Osteoblast (primary cell): ENCODE results near the gene COL6A1. TPM values are rescaled to one million over a fixed set of nuclear protein-coding genes. Genes with fewer than 3 reads are reported as not detected.
"Not testable (repeated sequence)": the region's sequence is repeated elsewhere in the genome, so short reads cannot be mapped to it uniquely, and the experiment has no call there.

ENCODE experiments used
- DNase-seq: peaks from one replicate; pipeline ENCODE4 v3.0.0; 2011; ENCODE audit warnings: low spot score, mixed read lengths; ENCODE audit not compliant: insufficient read length; ENCODE audit errors: missing footprints
- H2AFZ ChIP-seq: 2 replicates; pipeline ENCODE4 v1.6.0; 2011; ENCODE audit warnings: mild to moderate bottlenecking, low read length
- H3K27ac ChIP-seq: 2 replicates; pipeline ENCODE4 v1.5.1; 2011; ENCODE audit warnings: mild to moderate bottlenecking, low read depth, low read length, moderate library complexity
- H3K27me3 ChIP-seq: 2 replicates; pipeline ENCODE4 v1.6.0; 2012; ENCODE audit warnings: mild to moderate bottlenecking, control low read depth, inconsistent platforms, low read length, moderate library complexity; ENCODE audit not compliant: insufficient read depth
- H3K36me3 ChIP-seq: 2 replicates; pipeline ENCODE4 v1.5.1; 2011; ENCODE audit warnings: mild to moderate bottlenecking, low read length, control low read depth, moderate library complexity; ENCODE audit not compliant: insufficient read depth
- H3K4me1 ChIP-seq: 2 replicates; pipeline ENCODE4 v1.5.1; 2011; ENCODE audit warnings: mild to moderate bottlenecking, low read length, control low read depth, moderate library complexity; ENCODE audit not compliant: insufficient read depth
- H3K4me2 ChIP-seq: 2 replicates; pipeline ENCODE4 v1.6.0; 2011; ENCODE audit warnings: mild to moderate bottlenecking, low read length; ENCODE audit not compliant: insufficient read depth
- H3K4me3 ChIP-seq: fragments of 200-600 bp; sonication (generic); 3 replicates; pipeline ENCODE4 v1.5.1; 2012; ENCODE audit warnings: mild to moderate bottlenecking, low read length, inconsistent platforms; ENCODE audit not compliant: insufficient read depth
- H3K79me2 ChIP-seq: 2 replicates; pipeline ENCODE4 v1.6.0; 2012; ENCODE audit warnings: mild to moderate bottlenecking, low read length, control low read depth, inconsistent platforms; ENCODE audit not compliant: insufficient read depth
- H3K9me3 ChIP-seq: 2 replicates; pipeline ENCODE4 v1.5.1; 2011; ENCODE audit warnings: low read depth, low read length, control low read depth
- H4K20me1 ChIP-seq: 2 replicates; pipeline ENCODE4 v1.6.0; 2012; ENCODE audit warnings: mild to moderate bottlenecking, low read length, control low read depth; ENCODE audit not compliant: insufficient read depth
- total RNA-seq: library from RNA; depleted of rRNA; stranded (reverse); fragments of >200 nt; gene quantifications from 2 replicates; pipeline ENCODE4 v1.2.3, GENCODE V29; 2012
- TF ChIP-seq, protein P1 (sequence below): IDR thresholded peaks from 2 replicates; pipeline ENCODE4 v1.5.1; 2011; ENCODE audit warnings: mild to moderate bottlenecking, low read depth, low read length, moderate library complexity; ENCODE audit errors: extremely low read depth

COL6A1 gene
- total RNA-seq, 1 donor: 1,612 TPM

DNA sequence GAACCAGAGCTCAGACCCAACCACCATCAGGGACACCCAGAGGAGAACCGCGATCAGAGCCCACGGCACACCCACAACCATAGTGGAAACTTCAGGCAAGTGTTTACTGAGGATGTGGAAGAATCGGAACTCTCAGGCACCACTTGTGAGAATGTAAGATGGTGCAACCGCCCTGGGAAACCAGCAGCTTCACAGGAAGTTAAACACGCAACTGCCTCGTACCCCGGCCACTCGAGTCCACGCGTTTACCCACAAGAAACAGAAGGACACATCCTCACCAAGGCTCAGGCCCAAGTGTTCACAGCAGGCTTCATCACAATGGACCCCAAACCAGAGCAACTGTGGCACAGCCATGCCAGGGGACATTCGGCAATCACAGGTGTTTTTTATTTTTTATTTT, 64.9 kb downstream of the COL6A1 start:
- H3K4me3 ChIP-seq: no peak overlapping the region
- DNase-seq: peak; percentile 26
- no peaks in the 10 kb centered on the region for H4K20me1 ChIP-seq
- no peaks in the 10 kb centered on the region for H3K79me2 ChIP-seq
- no peaks in the 10 kb centered on the region for H3K36me3 ChIP-seq
- no peak overlapping the region for H3K27ac ChIP-seq
- H3K9me3 ChIP-seq: no peaks in the 10 kb centered on the region
- peaks cover 13% of the 10 kb centered on the region for H3K4me1 ChIP-seq
- no peaks in the 10 kb centered on the region for H3K27me3 ChIP-seq
- H2AFZ ChIP-seq: no peak overlapping the region
- no peak overlapping the region for H3K4me2 ChIP-seq
- TF ChIP-seq, protein P1, sequence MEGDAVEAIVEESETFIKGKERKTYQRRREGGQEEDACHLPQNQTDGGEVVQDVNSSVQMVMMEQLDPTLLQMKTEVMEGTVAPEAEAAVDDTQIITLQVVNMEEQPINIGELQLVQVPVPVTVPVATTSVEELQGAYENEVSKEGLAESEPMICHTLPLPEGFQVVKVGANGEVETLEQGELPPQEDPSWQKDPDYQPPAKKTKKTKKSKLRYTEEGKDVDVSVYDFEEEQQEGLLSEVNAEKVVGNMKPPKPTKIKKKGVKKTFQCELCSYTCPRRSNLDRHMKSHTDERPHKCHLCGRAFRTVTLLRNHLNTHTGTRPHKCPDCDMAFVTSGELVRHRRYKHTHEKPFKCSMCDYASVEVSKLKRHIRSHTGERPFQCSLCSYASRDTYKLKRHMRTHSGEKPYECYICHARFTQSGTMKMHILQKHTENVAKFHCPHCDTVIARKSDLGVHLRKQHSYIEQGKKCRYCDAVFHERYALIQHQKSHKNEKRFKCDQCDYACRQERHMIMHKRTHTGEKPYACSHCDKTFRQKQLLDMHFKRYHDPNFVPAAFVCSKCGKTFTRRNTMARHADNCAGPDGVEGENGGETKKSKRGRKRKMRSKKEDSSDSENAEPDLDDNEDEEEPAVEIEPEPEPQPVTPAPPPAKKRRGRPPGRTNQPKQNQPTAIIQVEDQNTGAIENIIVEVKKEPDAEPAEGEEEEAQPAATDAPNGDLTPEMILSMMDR: no peak

DNA sequence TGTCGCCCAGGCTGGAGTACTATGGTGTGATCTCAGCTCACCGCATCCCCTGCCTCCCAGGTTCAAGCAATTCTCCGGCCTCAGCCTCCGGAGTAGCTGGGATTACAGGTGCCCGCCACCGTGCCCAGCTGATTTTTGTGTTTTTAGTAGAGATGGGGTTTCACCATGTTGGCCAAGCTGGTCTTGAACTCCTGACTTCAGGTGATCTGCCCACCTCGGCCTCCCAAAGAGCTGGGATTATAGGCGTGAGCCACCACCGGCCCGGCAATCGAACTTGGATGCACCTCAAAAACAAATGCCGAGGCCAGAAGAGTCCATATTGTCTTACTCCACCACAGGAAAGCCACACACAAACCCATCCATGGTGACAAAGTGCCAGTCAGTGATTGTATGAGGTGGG, 65.3 kb downstream of the COL6A1 start:
- not testable (repeated sequence) for DNase-seq, H3K4me2 ChIP-seq, H3K27ac ChIP-seq, H3K27me3 ChIP-seq, H3K4me3 ChIP-seq, H3K9me3 ChIP-seq, H3K79me2 ChIP-seq, H3K36me3 ChIP-seq, H4K20me1 ChIP-seq, H2AFZ ChIP-seq
- peaks cover 13% of the 10 kb centered on the region for H3K4me1 ChIP-seq

DNA sequence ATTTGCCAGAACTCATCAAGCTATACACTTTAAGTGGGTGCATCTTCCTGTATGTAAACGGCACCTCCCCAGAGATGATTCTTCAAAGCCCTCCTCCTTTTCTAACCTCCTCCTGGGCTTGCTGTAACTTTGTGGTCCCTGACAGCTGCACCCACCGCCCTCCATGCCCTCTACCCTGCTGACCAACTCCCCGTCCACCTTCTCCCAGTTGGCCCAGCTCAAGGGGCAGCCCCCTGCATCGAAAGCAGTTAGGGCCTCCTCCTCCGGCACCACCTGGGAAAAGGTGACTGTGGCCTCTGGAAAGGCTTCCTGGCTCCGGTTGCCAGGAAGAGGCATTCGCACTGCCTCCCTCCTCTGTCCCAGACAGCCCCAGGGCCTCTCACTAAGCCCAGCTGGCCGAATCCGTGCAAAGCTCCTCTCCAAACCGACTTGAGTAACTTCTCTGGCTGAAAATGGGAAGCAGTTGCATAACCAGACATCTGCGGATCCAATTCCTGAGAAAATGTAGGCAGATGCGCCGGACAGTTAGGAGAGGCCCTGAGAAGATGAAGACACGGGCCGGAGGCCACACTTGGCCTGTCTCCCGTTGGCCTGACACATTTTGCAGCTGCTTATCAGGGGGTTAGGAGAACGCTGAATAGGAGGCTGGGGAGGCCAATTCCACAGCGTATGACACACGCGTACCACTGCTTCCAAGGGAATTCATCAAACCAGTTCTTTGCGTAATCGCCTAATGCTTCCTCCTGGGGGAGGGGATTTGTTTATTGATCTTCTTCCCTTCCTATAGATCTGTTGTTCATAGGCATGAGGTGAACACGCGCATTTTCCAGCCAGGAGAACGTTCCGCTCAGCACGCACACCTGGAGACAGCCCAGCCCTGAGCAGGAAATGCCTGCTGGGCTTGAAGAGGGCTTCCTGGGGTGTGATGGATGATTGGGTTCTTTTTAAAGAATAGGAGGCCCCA, 67.6 kb downstream of the COL6A1 start:
- TF ChIP-seq, protein P1: no peak
- no peak overlapping the region for H2AFZ ChIP-seq
- no peaks in the 10 kb centered on the region for H3K36me3 ChIP-seq
- no peaks in the 10 kb centered on the region for H3K27me3 ChIP-seq
- H3K4me1 ChIP-seq: peaks cover 25% of the 10 kb centered on the region
- H3K4me2 ChIP-seq: peak overlapping the region; percentile 54
- H3K79me2 ChIP-seq: no peaks in the 10 kb centered on the region
- no peaks in the 10 kb centered on the region for H4K20me1 ChIP-seq
- H3K27ac ChIP-seq: peak overlapping the region; percentile 99
- no peaks in the 10 kb centered on the region for H3K9me3 ChIP-seq
- peak overlapping the region; percentile 3 for H3K4me3 ChIP-seq
- DNase-seq: peak; percentile 98

DNA sequence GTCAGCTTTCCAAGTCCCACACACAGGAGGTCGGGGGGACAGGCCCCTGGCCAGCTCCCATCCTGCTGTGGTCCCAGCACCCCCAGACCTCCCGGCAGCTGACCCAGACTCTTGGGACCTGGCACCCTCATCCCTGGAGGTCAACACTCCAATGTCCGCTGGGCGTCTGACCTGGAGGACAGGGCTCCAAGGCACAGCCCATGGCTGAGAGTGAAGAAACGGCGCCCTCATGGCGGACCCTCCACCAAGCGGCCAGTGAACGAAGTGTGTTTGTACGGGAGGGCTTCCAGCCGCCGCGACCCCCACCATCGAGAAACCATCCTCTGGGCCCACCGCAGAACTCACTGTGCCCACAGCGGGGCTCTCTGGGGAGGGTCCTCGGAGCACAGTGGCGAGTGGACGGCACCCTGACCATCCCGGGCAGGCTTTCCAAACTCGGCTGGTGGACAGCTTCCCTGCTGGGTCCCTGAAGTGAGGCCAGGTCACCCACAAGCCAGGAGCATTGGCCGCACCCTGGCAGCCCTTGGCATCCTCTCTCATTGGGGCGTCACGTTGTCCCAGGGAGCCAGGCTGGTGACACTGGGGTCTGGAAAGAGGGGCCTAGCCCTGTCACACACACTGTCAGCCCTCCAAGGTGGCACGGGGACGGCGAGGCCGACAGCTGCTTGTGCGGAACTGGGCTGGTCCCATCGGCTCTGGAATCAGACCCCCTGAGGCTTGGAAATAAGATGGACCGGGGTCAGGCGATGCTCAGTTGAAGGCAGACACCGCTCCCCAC, 68.5 kb downstream of the COL6A1 start:
- Histone ChIP-seq H3K27ac (peak overlapping the region; percentile 99), H3K36me3 (no peaks in the 10 kb centered on the region), H3K9me3 (no peaks in the 10 kb centered on the region), H2AFZ (no peak overlapping the region), H3K27me3 (no peaks in the 10 kb centered on the region), H3K4me3 (peak overlapping the region; percentile 3), H3K4me1 (peaks cover 29% of the 10 kb centered on the region), H3K4me2 (peak overlapping the region; percentile 1), H3K79me2 (no peaks in the 10 kb centered on the region), H4K20me1 (no peaks in the 10 kb centered on the region)
- TF ChIP-seq, protein P1: no peak
- peak; percentile 21 for DNase-seq
